ENCODE measurements around the gene CHI3L1.

The CHI3L1 gene

DNA sequence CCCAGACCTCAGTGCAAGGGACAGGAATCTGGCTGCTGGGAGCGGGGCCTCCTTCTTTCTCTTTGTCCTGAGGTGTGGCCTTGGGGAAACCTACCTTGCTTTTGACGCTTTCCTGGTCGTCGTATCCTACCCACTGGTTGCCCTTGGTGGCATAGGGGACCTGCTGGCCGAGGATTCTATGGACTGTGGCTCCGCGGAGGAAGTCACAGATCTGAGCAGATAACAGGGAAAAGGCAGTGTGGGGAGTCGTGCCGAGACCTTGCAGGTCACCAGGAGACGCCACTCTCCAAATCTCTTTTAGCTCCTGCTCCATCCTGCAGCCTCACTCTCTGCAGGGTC is 6.9 kb downstream of the CHI3L1 start:
- DNase-seq = no peak

DNA sequence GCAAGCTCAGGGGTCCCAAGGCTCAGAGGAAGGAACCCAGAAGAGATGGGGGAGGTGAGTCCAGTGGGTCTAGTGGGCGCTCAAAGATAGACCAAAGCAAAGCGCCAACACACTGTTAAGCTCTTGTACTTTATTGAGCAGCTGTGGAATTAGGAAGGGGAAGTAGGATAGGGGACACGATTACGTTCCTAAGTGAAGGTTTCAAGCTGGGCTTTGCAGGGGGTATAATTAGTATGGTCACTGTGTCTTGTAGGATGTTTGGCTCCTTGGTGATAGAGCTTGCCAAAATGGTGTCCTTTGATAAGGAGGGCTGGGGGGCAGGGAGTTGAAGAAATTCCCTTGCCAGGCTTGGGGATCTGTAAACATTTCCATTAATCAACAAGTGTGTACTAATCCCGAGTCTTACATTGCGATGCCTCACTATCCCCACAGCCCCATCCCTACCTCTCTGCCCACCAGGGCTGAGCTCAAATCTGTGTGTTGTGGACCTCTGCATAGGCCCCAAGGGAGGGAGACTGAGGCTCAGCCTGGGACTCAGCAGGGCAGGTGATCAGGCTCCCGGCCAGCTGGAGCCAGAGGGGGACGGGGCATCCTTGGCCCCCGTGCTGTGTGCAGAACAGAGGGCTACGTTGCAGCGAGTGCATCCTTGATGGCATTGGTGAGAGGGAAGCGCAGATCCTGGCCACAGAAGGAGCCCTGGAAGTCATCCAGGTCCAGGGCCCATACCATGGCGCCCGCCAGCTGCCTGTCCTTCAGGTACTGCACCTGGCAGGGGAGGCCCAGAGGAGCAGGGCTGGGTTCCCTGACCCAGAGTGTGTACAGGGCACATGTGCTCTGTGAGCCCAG is 7.5 kb downstream of the CHI3L1 start:
- no peak for DNase-seq

DNA sequence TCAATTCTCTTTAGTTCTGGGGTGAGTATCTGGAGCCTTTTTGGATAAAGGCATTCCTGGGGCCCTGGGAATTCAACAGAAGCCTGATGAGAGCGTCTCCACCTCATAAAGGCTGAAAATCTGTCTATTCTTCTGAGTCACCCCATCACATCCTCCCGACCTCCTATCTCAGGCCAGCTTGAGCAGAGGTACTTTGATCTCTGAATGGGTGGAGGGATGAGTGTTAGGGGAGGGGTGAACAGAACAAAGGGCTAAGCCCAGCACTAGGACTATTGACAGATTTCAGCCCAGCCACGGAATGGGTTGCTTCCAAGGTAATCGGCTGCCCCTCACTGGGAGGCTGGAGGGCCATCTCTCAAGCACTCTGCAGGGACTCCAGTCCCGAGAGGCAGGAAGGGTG is 8.4 kb downstream of the CHI3L1 start:
- DNase-seq = peak; percentile 47

DNA sequence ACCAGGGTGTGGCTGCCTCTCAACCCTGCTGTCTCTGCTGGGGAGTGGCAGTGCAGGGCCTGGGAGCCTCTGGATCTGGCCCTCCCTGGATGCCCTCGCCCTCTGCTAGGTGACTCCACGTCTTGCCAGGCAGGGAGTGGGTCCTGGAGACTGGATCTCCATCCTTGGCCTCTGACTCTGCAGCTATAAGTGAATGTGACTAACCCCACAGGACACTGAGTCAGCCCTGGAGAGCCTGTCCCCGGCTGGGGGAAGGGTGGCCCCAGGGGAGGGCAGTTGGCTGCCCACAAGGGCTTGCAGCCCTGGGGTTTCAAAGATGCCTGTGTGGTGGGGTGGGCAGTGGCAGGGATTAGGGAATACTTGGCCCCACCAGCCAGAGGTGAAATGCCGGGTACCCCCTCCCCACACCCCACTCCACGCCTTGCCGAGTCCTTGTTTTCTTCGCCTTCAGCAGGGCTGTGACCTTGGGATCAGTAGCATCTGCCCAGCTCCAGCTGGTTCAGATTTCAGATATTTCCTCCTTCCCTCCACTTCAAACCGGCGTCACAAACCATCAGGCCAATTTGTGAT is 8.9 kb downstream of the CHI3L1 start:
- DNase-seq = no peak

DNA sequence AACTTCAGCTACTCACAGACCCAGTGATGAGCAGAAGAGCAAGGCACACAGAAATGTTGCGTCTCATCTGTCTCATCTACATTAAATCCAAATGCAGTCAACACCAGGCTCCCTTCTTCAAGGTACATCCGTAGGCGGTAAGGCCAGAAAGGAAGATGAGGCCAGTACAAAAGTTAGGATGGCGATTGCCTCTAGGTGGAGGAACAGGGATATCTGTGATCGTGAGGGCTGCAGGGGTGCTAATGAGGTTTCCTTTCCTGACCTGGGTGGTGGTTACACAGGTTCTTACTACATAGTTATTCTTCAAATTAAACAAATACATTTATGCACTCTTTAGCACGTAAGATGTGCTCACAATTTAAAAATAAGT is 9.5 kb downstream of the CHI3L1 start:
- no peak for DNase-seq

DNA sequence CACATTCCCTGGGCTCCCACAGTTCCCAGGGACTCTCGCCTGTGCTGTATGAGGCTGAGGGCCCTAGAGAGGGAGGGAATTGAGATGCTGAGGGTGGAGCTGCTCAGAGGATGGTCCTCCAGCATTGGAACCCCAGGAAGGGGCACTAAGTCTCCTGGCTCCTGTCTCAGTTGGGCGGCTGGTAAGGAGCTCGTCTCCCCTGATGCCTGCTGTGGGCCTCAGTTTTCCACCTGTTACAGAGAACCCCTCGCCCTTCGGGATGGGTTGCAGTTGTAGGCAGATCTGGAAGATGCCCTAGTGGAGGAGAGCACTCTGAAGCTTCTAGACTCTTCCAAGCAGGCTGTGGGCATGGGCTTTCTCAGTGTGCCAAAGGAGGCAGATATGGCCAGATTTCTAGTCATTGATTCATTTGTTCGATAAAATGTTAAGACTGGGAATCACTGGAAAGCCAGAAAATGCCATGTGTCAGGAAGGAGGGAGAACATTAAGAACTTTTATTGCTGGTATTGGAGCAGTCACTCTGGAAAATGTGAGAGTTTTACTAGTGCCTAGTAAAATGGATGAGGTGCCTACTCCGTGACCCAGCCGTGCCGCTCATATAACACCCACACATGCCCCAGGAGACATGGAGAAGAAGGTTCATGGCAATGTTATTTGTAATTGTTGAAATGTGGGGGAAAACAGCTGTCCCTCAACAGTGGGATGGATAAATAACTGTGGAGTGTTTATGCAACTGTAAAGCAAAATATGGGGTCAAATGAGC is 10.1 kb downstream of the CHI3L1 start:
- DNase-seq = no peak

DNA sequence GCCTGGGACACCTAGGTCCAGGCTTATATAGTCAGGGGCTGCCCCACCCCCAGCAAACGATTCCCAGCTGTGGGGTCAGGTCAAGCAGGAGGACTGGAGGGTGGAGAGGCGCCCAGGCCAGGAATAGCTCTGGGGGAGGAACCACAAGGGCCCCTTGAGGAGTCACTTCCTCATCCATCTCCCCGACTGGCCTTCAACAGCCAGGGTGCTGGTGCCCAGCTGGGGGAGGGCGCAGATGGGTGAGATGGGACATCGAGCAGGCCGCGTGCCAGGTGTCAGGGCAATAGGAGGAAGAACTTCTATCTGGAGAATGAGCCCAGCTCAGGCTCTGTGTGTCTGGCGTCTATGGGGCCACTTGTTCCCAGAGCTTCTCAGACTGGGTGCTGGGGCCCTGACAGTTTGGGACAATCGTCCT is 10.7 kb downstream of the CHI3L1 start:
- DNase-seq = no peak

DNA sequence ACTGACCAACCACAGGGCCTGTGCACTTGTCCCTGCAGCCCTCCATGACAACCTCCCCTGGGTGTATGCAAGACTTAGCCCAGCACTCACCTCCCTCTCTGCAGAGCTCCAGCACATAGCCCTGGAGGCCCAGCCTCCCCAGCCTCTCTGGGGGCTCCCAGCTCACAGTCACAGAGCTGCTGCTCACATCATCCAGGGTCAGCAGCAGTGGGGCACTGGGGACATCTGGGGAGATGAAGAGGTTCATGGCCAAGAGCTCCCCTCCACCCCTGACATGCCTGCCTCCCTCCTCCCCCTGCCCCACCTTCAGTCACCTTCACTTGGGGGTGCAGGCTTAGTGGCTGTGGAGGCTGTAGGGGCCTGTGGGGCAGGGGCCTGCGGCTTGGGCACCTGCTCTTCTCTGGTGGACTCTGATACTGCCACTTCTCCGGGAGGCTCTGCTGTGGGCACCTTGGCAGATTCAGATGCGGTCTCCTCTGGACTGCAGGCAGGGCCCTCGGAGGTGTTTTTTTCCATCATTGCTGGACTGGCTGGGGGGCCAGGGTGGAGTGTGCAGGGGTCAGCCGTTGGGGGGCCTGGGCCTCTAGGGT is 11.2 kb downstream of the CHI3L1 start, which contains the start of gene MYBPH:
Gene MYBPH, minus strand, starts transcription at position 590 of the 590 bp plus-strand sequence. Its CDS starts 71 bp downstream, at position 519.
- no peak for DNase-seq

DNA sequence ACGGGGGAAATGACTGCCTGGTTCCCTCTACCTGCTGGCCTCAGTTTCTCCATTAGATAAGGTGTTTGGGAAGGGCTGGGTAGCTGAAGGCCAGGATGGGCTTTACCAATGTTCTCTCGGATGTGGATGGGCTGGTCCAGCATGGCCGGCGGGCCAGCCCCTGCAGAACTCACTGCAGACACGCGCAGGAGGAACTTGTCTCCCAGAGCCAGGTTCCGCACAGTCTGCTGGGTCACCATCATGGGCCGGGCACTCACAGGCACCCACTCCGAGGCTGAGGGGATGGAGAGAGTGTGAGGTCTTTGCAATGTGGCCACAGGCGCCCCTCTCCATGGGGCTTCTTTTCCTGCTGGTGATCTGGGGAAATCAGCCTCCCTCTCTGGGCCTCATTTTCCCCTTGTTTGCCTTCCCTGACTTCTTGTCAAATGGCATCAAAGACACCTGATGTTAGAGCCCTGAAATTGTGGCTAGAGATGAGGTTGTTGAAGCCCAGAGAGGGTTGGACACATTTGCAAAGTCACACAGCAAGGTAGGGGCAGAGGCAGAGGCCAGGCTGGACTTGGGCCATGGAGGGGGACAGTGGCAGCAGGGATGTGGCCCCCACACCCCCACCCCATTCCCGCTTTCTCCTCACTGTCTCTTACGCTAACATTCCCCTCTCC is 12.0 kb downstream of the CHI3L1 start:
- no peak for DNase-seq

DNA sequence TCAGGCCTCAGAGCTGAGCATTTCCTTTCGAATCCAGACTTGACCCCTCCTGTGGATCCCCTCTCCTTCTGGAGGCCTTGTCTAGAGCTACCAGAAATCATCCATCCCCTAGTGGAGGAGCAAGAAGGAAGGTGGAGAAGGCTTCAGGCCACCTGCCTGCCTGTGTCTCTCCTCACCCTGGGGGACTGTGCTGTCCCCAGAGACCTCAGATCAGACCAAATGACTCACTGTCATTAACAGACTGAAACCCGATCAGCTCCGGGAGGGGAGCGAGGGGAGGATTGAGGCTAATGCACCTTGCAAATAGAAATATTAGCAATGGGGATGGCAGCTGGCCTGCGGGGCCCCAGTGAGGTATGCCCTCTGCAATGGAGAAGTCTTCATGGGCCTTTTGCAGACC is 12.9 kb downstream of the CHI3L1 start:
- DNase-seq = peak; percentile 89

DNA sequence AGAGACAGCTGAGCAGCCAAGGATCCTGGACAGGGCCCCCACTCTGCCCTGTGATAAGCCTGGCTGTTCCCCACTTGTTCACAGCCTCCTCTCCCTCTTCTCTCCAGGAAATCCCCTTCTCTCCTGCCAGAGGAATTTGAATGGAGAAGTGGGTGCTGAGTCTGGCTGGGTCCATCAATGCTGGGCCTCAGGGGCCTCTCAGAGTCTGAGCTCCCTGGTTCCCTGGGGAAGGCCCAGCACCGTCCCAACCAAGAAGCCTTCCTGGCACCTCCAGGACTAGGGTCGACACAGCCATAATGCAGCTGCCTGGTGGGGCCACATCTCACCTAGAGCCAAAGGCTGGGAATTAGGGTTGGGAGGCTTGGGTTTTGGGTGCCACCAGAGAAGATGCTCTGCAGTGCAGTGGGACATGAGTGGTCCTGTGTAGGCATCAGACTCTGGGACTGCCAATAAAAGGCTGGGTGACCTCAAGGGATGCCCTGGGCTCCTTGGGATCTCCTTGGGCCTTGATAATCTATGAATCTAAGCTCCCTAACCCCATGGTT is 13.4 kb downstream of the CHI3L1 start:
- DNase-seq = no peak

DNA sequence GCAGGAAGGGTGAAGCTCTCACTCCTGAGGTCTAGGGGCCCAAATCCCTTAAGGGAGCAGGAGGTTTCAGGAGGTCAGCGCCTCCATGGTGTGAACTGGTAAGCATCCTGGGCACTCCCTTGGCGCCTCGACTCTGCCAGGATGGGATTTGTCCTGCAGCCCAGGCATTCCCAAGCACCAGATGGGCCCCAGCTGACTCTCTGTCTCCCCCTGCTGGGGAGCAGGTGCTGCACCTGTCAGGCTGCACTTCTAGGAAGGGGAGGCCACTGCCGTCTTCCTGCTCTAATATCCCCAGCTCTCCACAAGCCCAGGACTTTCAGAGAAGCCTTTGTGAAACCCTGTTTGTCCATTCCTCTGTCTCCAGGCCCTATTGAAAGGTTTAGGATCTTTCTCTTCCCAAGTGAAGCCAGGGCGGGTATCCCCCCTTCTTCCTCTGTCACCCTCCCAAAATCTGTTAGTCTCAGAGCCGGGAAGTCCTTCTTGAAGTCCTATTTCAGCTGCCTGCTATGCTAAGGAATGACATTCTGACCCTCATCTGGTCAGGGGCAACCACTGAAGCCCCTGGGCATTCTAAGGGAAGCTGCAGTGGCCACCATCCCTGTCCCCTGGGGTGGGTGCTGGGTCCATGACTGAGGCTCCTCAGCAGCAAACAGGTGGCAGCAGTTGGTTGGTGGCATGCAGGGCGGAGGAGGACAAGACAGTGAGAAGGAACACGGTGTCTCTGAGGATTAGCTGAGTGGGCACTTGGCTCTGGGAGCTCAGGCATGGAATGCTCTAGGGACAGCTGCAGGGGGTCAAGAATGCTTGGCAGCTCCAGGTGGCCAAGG is 14.1 kb downstream of the CHI3L1 start:
- peak; percentile 73 for DNase-seq

DNA sequence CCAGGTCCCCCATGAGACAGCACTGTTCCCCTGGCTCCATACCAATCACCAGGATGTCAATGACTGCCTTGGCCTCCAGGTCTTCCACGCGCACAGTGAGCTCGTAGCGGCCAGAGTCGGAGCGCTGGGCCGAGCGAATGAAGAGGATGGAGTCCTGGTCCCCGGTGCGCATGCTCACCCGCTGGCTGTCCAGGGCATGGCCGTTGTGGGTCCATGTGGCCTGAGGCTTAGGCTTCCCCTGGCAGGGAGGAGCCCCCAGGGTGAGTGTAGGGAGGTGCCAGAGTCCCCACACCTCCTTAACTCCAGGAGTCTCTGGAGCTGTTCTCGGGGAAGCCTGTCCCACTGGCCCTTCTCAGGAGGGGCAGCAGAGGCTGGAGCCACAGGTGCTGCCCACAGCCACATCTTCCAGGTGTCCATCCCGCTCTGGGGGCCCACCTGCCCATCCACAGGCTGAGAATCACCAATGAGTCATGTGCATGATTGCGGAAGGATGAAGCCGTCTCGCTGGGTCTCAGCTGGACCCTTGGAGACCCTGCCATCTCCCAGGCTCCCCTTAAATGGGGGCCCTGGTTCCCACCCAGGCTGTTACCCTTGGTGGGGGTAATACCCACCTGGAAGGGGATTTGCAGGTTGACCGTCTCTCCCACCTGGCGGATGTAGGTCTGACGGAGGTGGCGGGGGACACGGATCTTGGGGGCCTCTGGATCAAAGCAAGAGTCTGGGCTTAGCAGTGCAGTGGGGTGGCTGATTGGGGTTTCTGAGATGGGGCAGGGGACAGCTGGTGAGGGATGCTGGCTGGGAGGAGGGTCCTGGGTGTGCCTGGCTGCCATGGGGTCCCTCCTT is 14.9 kb downstream of the CHI3L1 start:
- DNase-seq = no peak

DNA sequence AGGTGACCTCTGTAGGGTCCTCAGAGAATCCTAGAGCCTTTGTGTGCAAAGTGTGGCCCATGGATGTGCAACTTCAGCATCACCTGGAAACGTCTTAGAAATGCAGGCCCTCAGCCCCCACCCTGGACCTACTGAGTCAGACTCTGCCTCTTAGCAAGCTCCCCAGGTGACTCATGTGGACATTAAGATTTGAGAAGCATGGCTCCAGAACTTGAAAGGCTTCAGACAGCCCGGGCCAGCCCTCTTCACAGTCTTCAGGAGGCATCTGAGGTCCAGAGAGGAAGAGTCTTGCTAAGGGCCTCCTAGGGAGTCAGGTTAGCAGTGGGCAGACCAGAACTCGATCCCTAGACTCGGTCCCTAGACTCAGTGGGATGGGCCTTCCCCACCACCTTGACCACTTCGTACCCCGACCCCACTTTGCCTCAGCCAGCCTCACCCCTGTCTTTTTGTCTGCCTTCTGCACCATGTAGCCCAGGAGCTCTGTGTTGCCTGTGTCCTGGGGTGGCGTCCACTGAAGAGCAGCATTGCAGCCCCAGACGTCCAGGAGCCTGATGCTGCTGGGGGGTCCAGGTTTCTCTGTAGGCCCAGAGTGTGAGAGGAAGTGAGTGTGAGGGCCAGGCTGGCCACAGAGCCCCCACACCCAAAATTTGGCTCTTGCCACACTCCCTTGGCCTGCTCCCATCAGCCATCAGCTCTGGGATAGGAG is 15.7 kb downstream of the CHI3L1 start:
- no peak for DNase-seq

DNA sequence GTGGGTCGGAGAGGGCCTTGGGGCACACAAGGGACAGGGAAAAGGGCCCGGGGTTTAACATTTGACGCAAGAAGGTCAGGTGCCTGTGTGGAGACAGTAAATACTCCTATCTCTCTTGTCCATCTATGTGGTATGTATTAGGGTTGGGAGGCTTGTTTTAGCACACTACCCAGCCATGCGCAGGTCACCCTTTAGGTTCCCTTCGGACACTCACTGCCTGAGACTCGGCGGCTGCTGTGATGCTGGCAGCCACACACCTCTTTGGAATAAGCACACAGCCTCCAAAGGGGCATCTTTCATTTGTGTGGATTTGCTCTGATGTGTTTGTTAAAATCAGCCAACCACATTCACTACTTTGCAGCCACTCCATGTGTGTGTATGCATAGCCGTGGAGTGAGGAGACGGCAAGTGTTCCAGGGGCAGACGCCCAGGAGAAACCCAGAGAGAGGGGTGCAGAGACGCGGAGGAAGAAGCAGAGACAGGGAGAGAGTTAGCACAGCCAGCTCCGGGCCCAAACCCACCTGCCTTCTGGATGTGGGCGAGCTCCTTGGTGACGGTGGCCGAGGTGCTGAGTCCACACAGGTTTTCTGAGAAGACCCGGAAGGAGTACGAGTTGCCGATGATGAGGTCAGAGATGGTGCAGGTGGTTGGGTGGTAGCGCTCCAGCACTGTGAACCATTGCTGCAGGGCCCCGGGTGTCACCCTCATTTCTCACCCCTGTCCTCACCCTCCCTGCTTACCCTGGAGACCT is 16.6 kb downstream of the CHI3L1 start:
- DNase-seq = no peak

DNA sequence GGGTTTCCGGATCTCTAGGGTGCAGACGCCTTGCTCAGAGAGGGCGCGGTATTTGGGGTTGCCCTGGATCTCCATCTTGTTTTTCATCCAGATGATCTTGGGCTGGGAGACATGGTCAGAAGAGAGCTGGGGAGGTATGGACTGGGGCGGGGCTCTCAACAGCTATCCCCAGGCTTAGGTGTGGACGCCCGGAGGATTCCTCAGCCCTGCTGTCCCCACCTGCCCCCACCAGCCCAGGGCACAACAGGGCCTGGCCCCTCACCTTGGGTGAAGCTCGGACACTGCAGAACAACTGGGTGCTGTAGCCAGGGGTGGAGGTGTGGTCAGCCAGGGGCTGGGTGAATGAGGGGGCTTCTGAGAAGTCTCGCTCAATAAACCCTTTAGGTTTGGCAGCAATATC is 17.5 kb downstream of the CHI3L1 start:
- DNase-seq = no peak

DNA sequence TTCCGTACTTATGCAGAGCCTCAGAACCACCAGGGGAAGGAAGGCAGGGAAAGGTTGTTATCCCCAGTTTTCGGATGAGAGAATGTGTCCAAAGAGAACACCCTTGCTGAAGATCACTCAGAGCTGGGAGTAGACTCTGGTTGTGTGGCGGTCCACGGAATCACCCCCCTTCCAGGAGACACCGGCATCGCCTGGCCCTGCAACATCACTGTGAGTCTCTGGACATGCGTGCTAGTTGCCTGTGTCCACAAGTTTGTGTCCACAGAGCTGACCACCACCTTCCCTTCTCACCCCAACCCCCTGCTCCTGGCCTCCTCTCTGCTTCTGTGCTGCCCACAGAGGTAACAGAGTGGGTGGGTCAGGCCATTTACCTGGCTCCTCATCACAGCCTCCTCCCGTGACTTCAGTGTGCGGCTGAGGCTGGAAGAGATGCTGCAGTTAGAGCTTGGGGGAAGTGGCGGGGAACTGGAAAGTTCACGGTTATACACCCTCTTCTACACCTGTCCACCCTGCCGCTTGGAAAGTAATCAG is 18.2 kb downstream of the CHI3L1 start:
- no peak for DNase-seq

DNA sequence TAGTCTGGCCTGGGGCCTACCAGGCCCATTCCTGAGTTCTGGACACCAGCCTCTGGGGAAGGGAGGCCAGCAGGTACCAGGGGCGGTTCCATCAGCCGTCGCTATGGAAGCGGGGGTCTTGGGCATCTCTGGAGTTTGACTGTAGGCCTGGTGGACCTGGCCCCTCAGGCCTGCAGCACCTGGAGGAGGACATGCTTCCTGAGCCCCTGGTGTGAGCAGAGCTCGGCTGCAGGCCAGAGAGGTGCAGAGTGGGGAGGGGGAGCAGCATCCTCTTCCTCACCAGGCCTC is 18.6 kb downstream of the CHI3L1 start:
- no peak for DNase-seq

Data from NCI-H146 (cell line).